NB4 (cell line): ENCODE data around the gene TNFRSF14.

Source experiments
- CTCF ChIP-seq: IDR thresholded peaks from one replicate; pipeline ENCODE4 v1.5.1; 2012; ENCODE audit warnings: low read depth, low read length
- MAX ChIP-seq: IDR thresholded peaks from 2 replicates; pipeline ENCODE4 v1.6.1; 2011; ENCODE audit warnings: low read depth, low read length
- MYC ChIP-seq: IDR thresholded peaks from 2 replicates; pipeline ENCODE4 v1.6.1; 2011; ENCODE audit warnings: low read depth, low read length
- POLR2A ChIP-seq: IDR thresholded peaks from 2 replicates; pipeline ENCODE4 v1.6.1; 2011; ENCODE audit warnings: mild to moderate bottlenecking; ENCODE audit not compliant: insufficient read length; ENCODE audit errors: extremely low read depth

DNA sequence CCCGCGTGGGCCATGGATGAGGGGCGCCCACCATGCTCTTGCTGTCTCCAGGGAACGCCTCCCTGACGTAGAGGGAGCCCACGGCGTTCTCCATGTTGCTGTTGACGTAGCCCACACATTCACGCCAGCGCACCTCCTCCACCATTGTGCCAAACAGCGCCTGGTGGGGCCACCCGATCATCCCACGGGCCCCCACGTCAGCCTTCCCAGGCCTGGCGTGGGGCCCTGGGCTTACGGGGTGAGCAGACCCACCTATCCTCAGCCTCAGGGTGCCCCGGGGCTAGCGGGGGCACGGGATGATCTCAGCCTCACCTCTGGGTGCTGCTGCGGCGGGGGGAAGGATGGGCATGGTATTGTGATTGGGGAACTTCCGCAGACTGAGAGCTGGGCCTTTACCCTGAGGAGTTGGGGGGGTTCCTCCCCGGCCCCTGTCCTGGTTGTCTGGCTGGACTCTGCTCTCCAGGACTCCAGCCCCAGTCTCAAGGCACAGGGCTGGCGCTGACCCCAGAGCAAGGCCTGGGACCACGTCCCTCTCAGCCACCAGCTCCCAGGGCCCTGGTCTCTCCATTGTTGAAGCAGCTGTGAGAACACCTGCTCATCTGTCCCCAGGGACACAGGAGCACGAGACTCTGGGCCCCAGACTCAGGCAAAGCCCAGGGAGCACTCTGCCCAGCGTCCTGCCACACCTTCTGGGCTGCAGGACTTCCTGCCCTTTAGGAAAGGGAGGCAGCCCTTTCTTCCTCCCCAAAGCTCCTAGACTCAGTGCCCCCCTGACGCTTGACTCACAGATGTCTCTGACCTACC, 40.6 kb downstream of the TNFRSF14 start:
- TF ChIP-seq CTCF, result no peak
- TF ChIP-seq POLR2A, result no peak
- no peak for TF ChIP-seq MAX
- TF ChIP-seq MYC, result no peak
